HL-60 (cell line): Measurements from ENCODE around the gene OPALIN.

Experiments
- DNase-seq, 2 experiments: peaks; one replicate each; pipeline ENCODE4 v3.0.0-alpha.2; 2010 to 2020; ENCODE audit warnings: low read depth in 1 of 2, low spot score in 1 of 2
- H3K27ac ChIP-seq: fragments of 250-450 bp; sonication (Bioruptor Pico); replicated peaks from 2 replicates; pipeline ENCODE4 v1.5.1; 2020; ENCODE audit warnings: mild to moderate bottlenecking, moderate library complexity
- H3K27me3 ChIP-seq: fragments of 250-450 bp; sonication (Bioruptor Pico); 2 replicates; pipeline ENCODE4 v1.5.1; 2021; ENCODE audit warnings: mild to moderate bottlenecking, moderate library complexity; ENCODE audit not compliant: insufficient read depth, poor library complexity, severe bottlenecking
- H3K4me3 ChIP-seq: replicated peaks from 2 replicates; pipeline ENCODE4 v1.5.1; 2011; ENCODE audit warnings: mild to moderate bottlenecking, control low read depth, low read length; ENCODE audit not compliant: insufficient read depth
- CTCF ChIP-seq: IDR thresholded peaks from one replicate; pipeline ENCODE4 v1.5.1; 2011; ENCODE audit warnings: low read length, control low read depth, inconsistent platforms; ENCODE audit not compliant: insufficient read depth
- GABPA ChIP-seq: IDR thresholded peaks from 2 replicates; pipeline ENCODE4 v1.6.1; 2012; ENCODE audit warnings: low read depth
- POLR2AphosphoS5 ChIP-seq: IDR thresholded peaks from 2 replicates; pipeline ENCODE4 v1.6.1; 2012; ENCODE audit warnings: low read depth
- REST ChIP-seq: IDR thresholded peaks from 2 replicates; pipeline ENCODE4 v1.6.1; 2012; ENCODE audit warnings: low read depth; ENCODE audit not compliant: insufficient replicate concordance
- SPI1 ChIP-seq: IDR thresholded peaks from 2 replicates; pipeline ENCODE4 v1.6.1; 2012; ENCODE audit warnings: low read depth, mild to moderate bottlenecking, borderline replicate concordance

OPALIN gene

GRCh38 chr10:96321822-96322221, 37.0 kb downstream of the OPALIN start:
- no peak overlapping the region for H3K4me3 ChIP-seq
- no peaks in the 10 kb centered on the region for H3K27me3 ChIP-seq
- no peak for DNase-seq
- TF ChIP-seq POLR2AphosphoS5 (no peak), GABPA (no peak), CTCF (no peak), REST (no peak), SPI1 (no peak)
- no peak overlapping the region for H3K27ac ChIP-seq

- H3K27me3 ChIP-seq = no peaks in the 10 kb centered on the region
- TF ChIP-seq SPI1 = no peak
- TF ChIP-seq POLR2AphosphoS5 = no peak
- no peak for TF ChIP-seq REST
- no peak for TF ChIP-seq CTCF
- no peak for TF ChIP-seq GABPA
- H3K4me3 ChIP-seq = no peak overlapping the region
- H3K27ac ChIP-seq = no peak overlapping the region
- no peak for DNase-seq
These were observed 38.9 kb downstream of the OPALIN start for GRCh38 chr10:96319754-96320474.

DNA sequence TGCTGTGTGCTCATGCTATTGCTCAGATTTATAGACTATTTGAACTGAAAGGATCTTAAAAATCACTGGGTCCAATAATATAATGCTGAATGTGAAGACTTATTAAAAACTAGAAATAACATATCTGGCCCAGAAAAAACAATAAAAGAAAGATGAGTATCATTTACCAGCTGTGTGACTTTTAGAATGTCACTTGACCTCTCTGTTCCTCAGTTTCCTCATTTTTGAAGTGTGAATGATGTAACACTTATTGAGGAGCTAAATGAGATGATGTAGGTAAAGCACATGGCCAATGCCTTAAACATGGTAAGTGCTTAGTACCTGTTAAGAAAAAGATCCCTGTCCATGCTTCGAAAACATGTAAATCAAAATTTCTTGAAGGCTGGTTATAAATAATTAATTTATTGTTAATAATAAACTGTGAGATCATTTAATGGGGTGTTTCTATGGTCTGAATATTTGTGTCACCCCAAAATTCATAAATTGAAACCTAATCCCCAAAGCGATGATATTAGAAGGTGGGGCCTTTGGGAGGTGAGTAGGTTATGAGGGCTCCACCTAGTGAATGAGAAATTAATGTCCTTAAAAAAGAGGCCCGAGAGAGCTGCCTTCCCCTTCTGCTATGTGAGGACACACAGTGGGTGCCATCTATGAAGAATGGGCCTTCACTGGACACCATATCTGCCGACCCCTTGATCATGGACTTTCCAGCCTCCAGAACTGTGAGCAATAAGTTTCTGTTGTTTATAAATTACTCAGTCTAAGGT, 41.6 kb downstream of the OPALIN start:
- no peaks in the 10 kb centered on the region for H3K27me3 ChIP-seq
- DNase-seq = no peak
- TF ChIP-seq CTCF = no peak
- no peak for TF ChIP-seq POLR2AphosphoS5
- TF ChIP-seq GABPA = no peak
- TF ChIP-seq REST = no peak
- no peak for TF ChIP-seq SPI1
- H3K27ac ChIP-seq = no peak overlapping the region
- no peak overlapping the region for H3K4me3 ChIP-seq
